Sigmoid colon (tissue), 7 donors: ENCODE data around the gene SLC10A1. TPM values are rescaled to one million over a fixed set of nuclear protein-coding genes. Genes with fewer than 3 reads are reported as not detected.

Source experiments
- DNase-seq: peaks from one replicate; pipeline ENCODE4 v3.0.0-alpha.2; 2019
- H3K27ac ChIP-seq, 4 donors: fragments of 200-600 bp; sonication (generic); one replicate each; pipeline ENCODE4 v1.5.1; 2016 to 2019; ENCODE audit warnings: mild to moderate bottlenecking in 1 of 4
- H3K27me3 ChIP-seq, 3 donors: fragments of 200-600 bp; sonication (generic); one replicate each; pipeline ENCODE4 v1.5.1; 2019; ENCODE audit warnings: mild to moderate bottlenecking in 1 of 3
- H3K36me3 ChIP-seq, 4 donors: fragments of 200-600 bp; sonication (generic); one replicate each; pipeline ENCODE4 v1.5.1; 2016 to 2019
- H3K4me1 ChIP-seq, 4 donors: fragments of 200-600 bp; sonication (generic); one replicate each; pipeline ENCODE4 v1.5.1; 2017 to 2019
- H3K4me3 ChIP-seq, 4 donors: fragments of 200-600 bp; sonication (generic); one replicate each; pipeline ENCODE4 v1.5.1; 2017 to 2019; ENCODE audit warnings: mild to moderate bottlenecking in 2 of 4, moderate library complexity in 1 of 4
- H3K9me3 ChIP-seq, 4 donors: fragments of 200-600 bp in 3 of 4; sonication (generic) in 3 of 4; one replicate each; pipeline versions ENCODE4 v1.5.1 to v1.6.1; 2013 to 2019
- CTCF ChIP-seq, 4 experiments: fragments of 450-650 bp in 3 of 4; fragments of 200-600 bp in 1 of 4; IDR thresholded peaks; one replicate each; pipeline ENCODE4 v1.5.1; 2016 to 2019; ENCODE audit warnings: antibody characterized with exemption in 4 of 4, mild to moderate bottlenecking in 3 of 4, moderate library complexity in 2 of 4
- EP300 ChIP-seq, 4 donors: sonication (generic); formaldehyde crosslinking; IDR thresholded peaks; one replicate each; pipeline ENCODE4 v1.6.1; 2017; ENCODE audit warnings: antibody characterized with exemption in 4 of 4
- POLR2A ChIP-seq, 2 donors: fragments of 450-650 bp; IDR thresholded peaks; one replicate each; pipeline ENCODE4 v1.6.1; 2016; ENCODE audit warnings: antibody characterized with exemption in 2 of 2, mild to moderate bottlenecking in 2 of 2, moderate library complexity in 2 of 2
- POLR2AphosphoS5 ChIP-seq, 4 donors: sonication (generic); formaldehyde crosslinking; IDR thresholded peaks; one replicate each; pipeline ENCODE4 v1.6.1; 2017; ENCODE audit warnings: antibody characterized with exemption in 4 of 4
- WGBS, 2 donors: extraction: QIAGEN DNeasy Blood & Tissue Kit; methylation state at CpG; one replicate each; pipeline ENCODE4 v1.1.7; 2013; 5-methylcytosine and 5-hydroxymethylcytosine counted together
- intact Hi-C: fragments of 100-400 bp; cut with DNase I; formaldehyde crosslinking; loops from one replicate; pipeline ENCODE4 v1.15.1; 2023
- polyA plus RNA-seq, 3 donors: library from polyadenylated mRNA; stranded (reverse); fragments of 200-250 nt; gene quantifications; one replicate each; pipeline ENCODE4 v1.2.3, GENCODE V29; 2013
- total RNA-seq, 4 donors: library from RNA; depleted of rRNA; stranded (reverse); fragments of >200 nt; gene quantifications; one replicate each; pipeline ENCODE4 v1.1.0, GENCODE V29; 2016
- donor health status: healthy with polysubstance abuse.
- donor health status: Bipolar disorder and iron deficiency.
- donor health status: healthy.

The SLC10A1 gene
- total and polyA plus RNA-seq, 7 donors = not detected

- intact Hi-C loops = no loop called here
- Histone ChIP-seq H3K36me3 (peaks cover 0 to 9% (median 0%) of the 10 kb centered on the region in 4 donors), H3K4me1 (no peaks in the 10 kb centered on the region), H3K27ac (no peak overlapping the region), H3K27me3 (no peaks in the 10 kb centered on the region), H3K9me3 (no peaks in the 10 kb centered on the region), H3K4me3 (no peak overlapping the region)
- no peak for TF ChIP-seq EP300 (IDR thresholded peaks at IDR 0.05)
- no peak for TF ChIP-seq CTCF (IDR thresholded peaks at IDR 0.05)
- no peak for TF ChIP-seq POLR2AphosphoS5 (IDR thresholded peaks at IDR 0.05)
- TF ChIP-seq POLR2A (IDR thresholded peaks at IDR 0.05) = no peak
- DNase-seq = no peak
Measured at GRCh38 chr14:69789118-69789640, 7.9 kb downstream of the SLC10A1 start.

- Histone ChIP-seq H3K4me1 (no peaks in the 10 kb centered on the region), H3K27ac (no peak overlapping the region), H3K4me3 (no peak overlapping the region), H3K36me3 (peaks cover 0 to 10% (median 0%) of the 10 kb centered on the region in 4 donors), H3K27me3 (no peaks in the 10 kb centered on the region), H3K9me3 (no peaks in the 10 kb centered on the region)
- no peak for DNase-seq
- WGBS, 2 donors = 96 to 97% methylated on average over 3 of the region's 3 CpGs
- TF ChIP-seq EP300 (IDR thresholded peaks at IDR 0.05) = no peak
- no peak for TF ChIP-seq POLR2A (IDR thresholded peaks at IDR 0.05)
- no peak for TF ChIP-seq CTCF (IDR thresholded peaks at IDR 0.05)
- no peak for TF ChIP-seq POLR2AphosphoS5 (IDR thresholded peaks at IDR 0.05)
- intact Hi-C loops = no loop called here
Measured at GRCh38 chr14:69786603-69787002, 10.4 kb downstream of the SLC10A1 start.

- 94 to 100% methylated on average over 1 of the region's 1 CpG for WGBS, 2 donors
- H3K4me1 ChIP-seq = no peaks in the 10 kb centered on the region
- peaks cover 0 to 22% (median 0%) of the 10 kb centered on the region in 4 donors for H3K36me3 ChIP-seq
- no peaks in the 10 kb centered on the region for H3K27me3 ChIP-seq
- no peak overlapping the region for H3K4me3 ChIP-seq
- intact Hi-C loops = no loop called here
- no peak for DNase-seq
- no peak overlapping the region for H3K27ac ChIP-seq
- no peak for TF ChIP-seq EP300 (IDR thresholded peaks at IDR 0.05)
- no peak for TF ChIP-seq POLR2AphosphoS5 (IDR thresholded peaks at IDR 0.05)
- TF ChIP-seq POLR2A (IDR thresholded peaks at IDR 0.05) = no peak
- TF ChIP-seq CTCF (IDR thresholded peaks at IDR 0.05) = no peak
- H3K9me3 ChIP-seq = no peaks in the 10 kb centered on the region
Measured at GRCh38 chr14:69784942-69785341, 12.1 kb downstream of the SLC10A1 start.

GRCh38 chr14:69780952-69781351, 16.1 kb downstream of the SLC10A1 start:
- H3K27ac ChIP-seq = no peak overlapping the region
- no peak for DNase-seq
- H3K27me3 ChIP-seq = no peaks in the 10 kb centered on the region
- peaks cover 0 to 13% (median 8%) of the 10 kb centered on the region in 4 donors for H3K4me1 ChIP-seq
- TF ChIP-seq POLR2A (IDR thresholded peaks at IDR 0.05) = no peak
- no peak for TF ChIP-seq POLR2AphosphoS5 (IDR thresholded peaks at IDR 0.05)
- TF ChIP-seq EP300 (IDR thresholded peaks at IDR 0.05) = no peak
- TF ChIP-seq CTCF (IDR thresholded peaks at IDR 0.05) = no peak
- H3K36me3 ChIP-seq = peaks cover 0 to 47% (median 10%) of the 10 kb centered on the region in 4 donors
- intact Hi-C loops = no loop called here
- H3K4me3 ChIP-seq = no peak overlapping the region
- 92 to 93% methylated on average over 3 of the region's 3 CpGs for WGBS, 2 donors
- H3K9me3 ChIP-seq = no peaks in the 10 kb centered on the region

GRCh38 chr14:69780092-69780491, 16.9 kb downstream of the SLC10A1 start:
- Histone ChIP-seq H3K4me1 (peaks cover 0 to 19% (median 10%) of the 10 kb centered on the region in 4 donors), H3K9me3 (no peaks in the 10 kb centered on the region), H3K27me3 (no peaks in the 10 kb centered on the region), H3K4me3 (no peak overlapping the region), H3K36me3 (peaks cover 0 to 56% (median 14%) of the 10 kb centered on the region in 4 donors), H3K27ac (no peak overlapping the region)
- WGBS, 2 donors = 91 to 98% methylated on average over 1 of the region's 1 CpG
- intact Hi-C loops = no loop called here
- TF ChIP-seq POLR2A (IDR thresholded peaks at IDR 0.05) (no peak), EP300 (IDR thresholded peaks at IDR 0.05) (no peak), CTCF (IDR thresholded peaks at IDR 0.05) (no peak), POLR2AphosphoS5 (IDR thresholded peaks at IDR 0.05) (no peak)
- DNase-seq = no peak
